ENCODE measurements around the gene KRTAP10-3. TPM values are rescaled to one million over a fixed set of nuclear protein-coding genes. Genes with fewer than 3 reads are reported as not detected.

KRTAP10-3 gene
- total and polyA plus RNA-seq, 9 of the 15 experiments (the other 6 are each of a cell fraction or from before 2014, with no cell fraction given), result not detected

DNA sequence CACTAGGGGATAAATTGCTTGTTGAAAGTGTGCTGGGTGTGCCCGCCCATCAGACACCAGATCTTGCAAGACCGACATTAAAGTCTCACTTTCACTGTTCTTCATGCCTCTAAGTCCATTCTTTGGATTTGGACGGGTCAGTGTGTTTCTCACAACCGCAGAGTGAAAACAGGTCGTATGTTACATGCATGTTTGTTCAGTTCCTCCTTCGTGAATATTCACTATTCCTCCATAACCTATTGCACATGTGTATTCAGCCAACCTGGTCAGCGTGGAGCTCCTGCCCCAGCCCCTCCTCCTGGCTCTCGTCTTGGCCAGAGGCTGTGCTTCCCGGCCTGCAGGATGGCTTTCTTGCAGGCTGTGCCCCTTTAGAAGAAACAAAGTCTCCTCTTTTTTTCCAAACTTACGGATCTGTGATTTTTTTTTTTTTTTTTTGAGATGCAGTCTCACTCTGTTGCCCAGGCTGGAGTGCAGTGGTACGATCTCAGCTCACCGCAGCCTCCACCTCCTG, 35.9 kb upstream of the KRTAP10-3 start (continued):
- TF ChIP-seq, protein P1, sequence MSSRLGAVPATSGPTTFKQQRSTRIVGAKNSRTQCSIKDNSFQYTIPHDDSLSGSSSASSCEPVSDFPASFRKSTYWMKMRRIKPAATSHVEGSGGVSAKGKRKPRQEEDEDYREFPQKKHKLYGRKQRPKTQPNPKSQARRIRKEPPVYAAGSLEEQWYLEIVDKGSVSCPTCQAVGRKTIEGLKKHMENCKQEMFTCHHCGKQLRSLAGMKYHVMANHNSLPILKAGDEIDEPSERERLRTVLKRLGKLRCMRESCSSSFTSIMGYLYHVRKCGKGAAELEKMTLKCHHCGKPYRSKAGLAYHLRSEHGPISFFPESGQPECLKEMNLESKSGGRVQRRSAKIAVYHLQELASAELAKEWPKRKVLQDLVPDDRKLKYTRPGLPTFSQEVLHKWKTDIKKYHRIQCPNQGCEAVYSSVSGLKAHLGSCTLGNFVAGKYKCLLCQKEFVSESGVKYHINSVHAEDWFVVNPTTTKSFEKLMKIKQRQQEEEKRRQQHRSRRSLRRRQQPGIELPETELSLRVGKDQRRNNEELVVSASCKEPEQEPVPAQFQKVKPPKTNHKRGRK (tag; IDR thresholded peaks at IDR 0.05), result 0 out of 2 replicates have a peak, but pooled peaks have one; percentile 22
- TF ChIP-seq CEBPG (CRISPR knock-in tag; IDR thresholded peaks at IDR 0.05) (no peak), CEBPG (tag; conservative IDR thresholded peaks at IDR 0.05 in 1 of 2, IDR thresholded peaks at IDR 0.05 in 1 of 2) (0 out of 4 replicates have a peak, but pooled peaks of 1 of the 2 experiments have one; percentile 1), PKNOX1 (IDR thresholded peaks at IDR 0.05) (0 out of 2 replicates have a peak, but pooled peaks have one; percentile 6)

DNA sequence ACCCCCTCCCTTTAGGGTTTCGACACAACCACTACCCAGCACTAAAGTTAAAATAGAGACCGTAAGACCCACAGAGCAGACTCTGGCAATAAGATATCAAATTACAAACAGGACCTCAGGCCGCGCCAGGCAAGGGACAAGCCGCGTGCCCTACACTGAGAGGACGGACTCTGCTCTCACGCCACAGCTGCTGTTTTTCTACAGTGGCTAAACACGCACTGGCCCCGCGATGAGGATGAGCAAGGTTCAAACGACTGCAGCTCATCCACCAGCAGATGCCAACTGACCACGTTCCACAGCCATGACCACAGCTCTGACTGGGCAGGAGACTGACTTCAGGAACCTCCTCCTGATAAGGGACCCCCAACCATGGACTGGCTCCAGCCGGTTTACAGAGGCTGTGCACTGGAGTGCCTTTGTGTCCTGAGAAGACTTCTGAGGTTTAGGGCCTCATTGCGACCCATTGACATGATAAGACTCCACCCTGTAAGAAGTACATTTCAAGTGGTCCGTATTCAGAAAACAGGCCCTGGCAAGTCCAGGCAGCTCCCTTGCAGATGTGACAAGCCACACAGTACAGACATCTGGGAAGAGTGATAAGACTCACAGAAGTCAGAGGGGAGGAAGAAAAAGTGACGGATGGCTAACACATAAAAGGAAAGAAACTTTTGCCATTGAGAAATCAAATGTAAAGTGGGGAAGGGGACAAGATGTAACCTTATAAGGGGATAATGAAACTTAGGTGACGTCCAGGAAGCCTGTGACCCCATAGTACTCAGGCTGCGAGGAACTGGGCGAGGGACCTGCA, 35.2 kb upstream of the KRTAP10-3 start:
- peak; percentile 97 for FAIRE-seq
- CTCF ChIA-PET (ENCODE audit: low intra/inter-chr PET ratio), result no interaction called here
- TF ChIP-seq EWSR1 (IDR thresholded peaks at IDR 0.05; ENCODE audit: borderline replicate concordance, low read depth, partially characterized antibody) (no peak), LEF1 (IDR thresholded peaks at IDR 0.05) (peak; percentile 98), PKNOX1 (IDR thresholded peaks at IDR 0.05) (peak; percentile 88), ZNF583 (CRISPR knock-in tag; IDR thresholded peaks at IDR 0.05) (0 out of 2 replicates have a peak, but pooled peaks have one; percentile 62)

More for the DNA sequence above, 35.2 kb upstream of the KRTAP10-3 start:
- H3K36me3 ChIP-seq (ENCODE audit: control insufficient read depth, insufficient read depth, low read length), result no peaks in the 10 kb centered on the region
- in situ Hi-C loops (cut with MboI), result no loop called here
- H3K79me2 ChIP-seq (ENCODE audit: control insufficient read depth, insufficient read depth, low read length), result no peaks in the 10 kb centered on the region
- H2AFZ ChIP-seq (ENCODE audit: low read depth, low read length), result peak overlapping the region; percentile 81
- no peaks in the 10 kb centered on the region for H3K9me1 ChIP-seq (ENCODE audit: control insufficient read depth, insufficient read depth, low read length)
- no TSS peak for BruUV-seq (replicated peaks)
- no peaks in the 10 kb centered on the region; the same call in 1 of the 2 replicates for H3K9me3 ChIP-seq (replicated peaks; ENCODE audit: control insufficient read depth, insufficient read depth, low read depth, low read length)
- no peaks in the 10 kb centered on the region for H4K20me1 ChIP-seq (replicated peaks; ENCODE audit: control insufficient read depth, insufficient read depth, low read length)
- peak overlapping the region; percentile 62 for H3K27ac ChIP-seq (ENCODE audit: extremely low read depth, low read depth, low read length)
- peak overlapping the region; percentile 79 for H3K4me2 ChIP-seq (ENCODE audit: insufficient read depth, low read length)
- H3K27me3 ChIP-seq (ENCODE audit: control insufficient read depth in 2 of 2, insufficient read depth in 2 of 2, low read length in 2 of 2), result peaks cover 0 to 15% of the 10 kb centered on the region in 2 experiments; a peak in 2 of 5 replicates
- 3% methylated on average over 20 of the region's 20 CpGs for WGBS (ENCODE audit: insufficient coverage, low coverage, missing lambda C conversion rate)
- peak overlapping the region; percentile 25 to 29; a peak in 3 of 4 replicates for H3K9ac ChIP-seq (ENCODE audit: insufficient read depth in 1 of 2, low read depth in 2 of 2, low read length in 2 of 2)
- POLR2A ChIA-PET, result interaction anchor here (0.8 to 1.4 kb wide), 6 partner anchors 9 to 136 kb away, joined by 3 to 5 read pairs (median 4); no protein-coding TSS in a partner anchor
- H3K4me1 ChIP-seq (replicated peaks in 1 of 2; ENCODE audit: control insufficient read depth in 2 of 2, insufficient read depth in 2 of 2, low read length in 2 of 2), result peaks cover 24 to 37% of the 10 kb centered on the region in 2 experiments
- peak; percentile 67 to 81 (median 70) for DNase-seq (ENCODE audit: extremely low read depth in 1 of 4, low spot score in 3 of 4)
- peak; percentile 89 for ATAC-seq
- intact Hi-C loops (cut with micrococcal nuclease), result no loop called here
- H3K4me3 ChIP-seq, result no peak overlapping the region
